CD4-positive, CD25-positive, alpha-beta regulatory T cell (primary cell): Measurements from ENCODE around the gene WDR54. TPM values are rescaled to one million over a fixed set of nuclear protein-coding genes. Genes with fewer than 3 reads are reported as not detected.
"Not testable (repeated sequence)": the region's sequence is repeated elsewhere in the genome, so short reads cannot be mapped to it uniquely, and the experiment has no call there.

Experiments used
- ATAC-seq, 2 donors: fragments of 150-1000 bp; cut with Tn5 transposase; one replicate each; pipeline ENCODE4 v1.10.0; 2021; ENCODE audit warnings: low read depth in 2 of 2, moderate number of reproducible peaks in 2 of 2, moderate library complexity in 1 of 2
- DNase-seq, 3 donors: peaks; one replicate each; pipeline versions ENCODE4 v3.0.0 to v3.0.0-alpha.2; 2012 to 2022; ENCODE audit warnings: mixed read lengths in 1 of 3
- H3K27ac ChIP-seq: one replicate; pipeline ENCODE4 v1.7.0; 2013; ENCODE audit warnings: mild to moderate bottlenecking, low read length; ENCODE audit not compliant: insufficient read depth, poor library complexity, severe bottlenecking
- H3K27me3 ChIP-seq: one replicate; pipeline ENCODE4 v1.7.0; 2013; ENCODE audit warnings: low read length; ENCODE audit not compliant: control insufficient read depth, insufficient read depth
- H3K36me3 ChIP-seq: one replicate; pipeline ENCODE4 v1.7.0; 2013; ENCODE audit warnings: mild to moderate bottlenecking, low read length, moderate library complexity; ENCODE audit not compliant: control insufficient read depth, insufficient read depth
- H3K4me1 ChIP-seq: 2 replicates; pipeline ENCODE4 v1.7.0; 2013; ENCODE audit warnings: mild to moderate bottlenecking, low read length; ENCODE audit not compliant: insufficient read depth, control insufficient read depth, poor library complexity, severe bottlenecking
- H3K4me3 ChIP-seq: one replicate; pipeline ENCODE4 v1.7.0; 2013; ENCODE audit warnings: low read depth, mild to moderate bottlenecking, low read length, moderate library complexity
- H3K9me3 ChIP-seq, 2 experiments: 1 replicate in 1 of 2; 2 replicates in 1 of 2; pipeline ENCODE4 v1.7.0; 2013; ENCODE audit warnings: low read length in 2 of 2, mild to moderate bottlenecking in 1 of 2, moderate library complexity in 1 of 2; ENCODE audit not compliant: control insufficient read depth in 2 of 2
- H3K27ac Mint-ChIP-seq, 3 donors: one replicate each; pipeline ENCODE4 v1.8.0; 2020 to 2022; ENCODE audit warnings: mild to moderate bottlenecking in 3 of 3, mixed read lengths in 3 of 3, moderate library complexity in 2 of 3
- H3K27me3 Mint-ChIP-seq: one replicate; pipeline ENCODE4 v1.8.0; 2022; ENCODE audit warnings: mild to moderate bottlenecking, mixed read lengths
- H3K36me3 Mint-ChIP-seq: one replicate; pipeline ENCODE4 v1.8.0; 2020; ENCODE audit warnings: mixed read lengths
- H3K4me1 Mint-ChIP-seq, 4 donors: one replicate each; pipeline ENCODE4 v1.8.0; 2020 to 2022; ENCODE audit warnings: mixed read lengths in 4 of 4, mild to moderate bottlenecking in 1 of 4
- H3K4me3 Mint-ChIP-seq, 4 donors: one replicate each; pipeline ENCODE4 v1.8.0; 2020 to 2022; ENCODE audit warnings: mild to moderate bottlenecking in 4 of 4, mixed read lengths in 4 of 4, moderate library complexity in 3 of 4
- H3K9me3 Mint-ChIP-seq, 7 donors: one replicate each; pipeline ENCODE4 v1.8.0; 2020 to 2022; ENCODE audit warnings: mixed read lengths in 7 of 7, mild to moderate bottlenecking in 3 of 7, moderate library complexity in 2 of 7
- polyA plus RNA-seq, 4 donors: library from polyadenylated mRNA; unstranded; fragments of 300-500 nt; fragmentation: Illumina TruSeq; gene quantifications; one replicate each; pipeline ENCODE4 v1.2.3, GENCODE V29; 2021
- total RNA-seq: library from RNA; stranded (reverse); gene quantifications from one replicate; pipeline ENCODE4 v1.2.3, GENCODE V29; 2022

Gene WDR54
- total and polyA plus RNA-seq, 5 donors from 2014 or later = 18.4 to 84.3 (median 54.1) TPM

GRCh38 chr2:74460187-74460586, 38.7 kb downstream of the WDR54 start:
- H3K4me3 ChIP-seq, DNase-seq, H3K9me3 ChIP-seq, H3K36me3 ChIP-seq, H3K27me3 ChIP-seq, H3K27ac Mint-ChIP-seq, H3K27me3 Mint-ChIP-seq, H3K27ac ChIP-seq, ATAC-seq, H3K9me3 Mint-ChIP-seq, H3K36me3 Mint-ChIP-seq: not testable (repeated sequence)
- H3K4me1 ChIP-seq = peaks cover 43% of the 10 kb centered on the region
- H3K4me3 Mint-ChIP-seq = peak overlapping the region; percentile 78 to 98 (median 96)
- peaks cover 5 to 67% (median 31%) of the 10 kb centered on the region in 4 donors for H3K4me1 Mint-ChIP-seq

- peak in 1 of 3 donors; percentile 27 for DNase-seq
- H3K4me3 ChIP-seq = no peak overlapping the region
- H3K27me3 Mint-ChIP-seq = no peaks in the 10 kb centered on the region
Measured at GRCh38 chr2:74461187-74462053, 39.9 kb downstream of the WDR54 start.

GRCh38 chr2:74462054-74462785, 40.7 kb downstream of the WDR54 start:
- Mint-ChIP-seq H3K36me3 (no peaks in the 10 kb centered on the region), H3K27me3 (no peaks in the 10 kb centered on the region), H3K9me3 (no peaks in the 10 kb centered on the region), H3K4me3 (peak overlapping the region in 2 of 4 donors; percentile 76 to 92), H3K27ac (no peak overlapping the region), H3K4me1 (peaks cover 5 to 56% (median 21%) of the 10 kb centered on the region in 4 donors)
- Histone ChIP-seq H3K4me1 (peaks cover 27% of the 10 kb centered on the region), H3K36me3 (peaks cover 6% of the 10 kb centered on the region), H3K4me3 (no peak overlapping the region), H3K27ac (no peak overlapping the region), H3K27me3 (no peaks in the 10 kb centered on the region), H3K9me3 (no peaks in the 10 kb centered on the region)
- ATAC-seq = no peak
- DNase-seq = no peak

More at GRCh38 chr2:74461187-74462053, 39.9 kb downstream of the WDR54 start:
- Mint-ChIP-seq H3K9me3 (no peaks in the 10 kb centered on the region), H3K4me1 (peaks cover 5 to 64% (median 28%) of the 10 kb centered on the region in 4 donors), H3K36me3 (peaks cover under 1% of the 10 kb centered on the region), H3K27ac (no peak overlapping the region), H3K4me3 (peak overlapping the region in 3 of 4 donors; percentile 46 to 87 (median 78))
- peaks cover 35% of the 10 kb centered on the region for H3K4me1 ChIP-seq
- no peak overlapping the region for H3K27ac ChIP-seq
- no peak for ATAC-seq
- no peaks in the 10 kb centered on the region for H3K27me3 ChIP-seq
- no peaks in the 10 kb centered on the region for H3K9me3 ChIP-seq
- H3K36me3 ChIP-seq = peaks cover 6% of the 10 kb centered on the region

GRCh38 chr2:74462786-74463105, 41.2 kb downstream of the WDR54 start:
- Histone ChIP-seq H3K4me1 (peaks cover 26% of the 10 kb centered on the region), H3K36me3 (peaks cover 6% of the 10 kb centered on the region), H3K27me3 (no peaks in the 10 kb centered on the region), H3K4me3 (no peak overlapping the region), H3K9me3 (no peaks in the 10 kb centered on the region), H3K27ac (no peak overlapping the region)
- peaks cover 5 to 53% (median 19%) of the 10 kb centered on the region in 4 donors for H3K4me1 Mint-ChIP-seq
- no peaks in the 10 kb centered on the region for H3K9me3 Mint-ChIP-seq
- no peak for ATAC-seq
- no peaks in the 10 kb centered on the region for H3K36me3 Mint-ChIP-seq
- H3K27ac Mint-ChIP-seq = no peak overlapping the region
- peak overlapping the region; percentile 76 to 96 (median 91) for H3K4me3 Mint-ChIP-seq
- DNase-seq = no peak
- no peaks in the 10 kb centered on the region for H3K27me3 Mint-ChIP-seq

- no peaks in the 10 kb centered on the region for H3K36me3 Mint-ChIP-seq
- H3K4me1 Mint-ChIP-seq = peaks cover 0 to 38% (median 13%) of the 10 kb centered on the region in 4 donors
- Histone ChIP-seq H3K36me3 (peaks cover 6% of the 10 kb centered on the region), H3K27me3 (no peaks in the 10 kb centered on the region), H3K9me3 (no peaks in the 10 kb centered on the region), H3K27ac (peak overlapping the region; percentile 79), H3K4me1 (peaks cover 16% of the 10 kb centered on the region), H3K4me3 (peak overlapping the region; percentile 53)
- H3K27ac Mint-ChIP-seq = peak overlapping the region in 2 of 3 donors; percentile 62 to 98
- H3K9me3 Mint-ChIP-seq = no peaks in the 10 kb centered on the region
- H3K27me3 Mint-ChIP-seq = no peaks in the 10 kb centered on the region
- peak overlapping the region; percentile 88 to 98 (median 97) for H3K4me3 Mint-ChIP-seq
- ATAC-seq (no peak), DNase-seq (no peak)
Measured at GRCh38 chr2:74464406-74464805, 42.9 kb downstream of the WDR54 start.

GRCh38 chr2:74470742-74471141, 49.2 kb downstream of the WDR54 start:
- H3K27me3 ChIP-seq, H3K27ac ChIP-seq, H3K9me3 ChIP-seq, DNase-seq, H3K4me3 ChIP-seq, ATAC-seq, H3K27me3 Mint-ChIP-seq, H3K9me3 Mint-ChIP-seq: not testable (repeated sequence)
- Histone ChIP-seq H3K4me1 (peaks cover 30% of the 10 kb centered on the region), H3K36me3 (peaks cover 15% of the 10 kb centered on the region)
- Mint-ChIP-seq H3K4me1 (peaks cover 5 to 32% (median 19%) of the 10 kb centered on the region in 4 donors), H3K4me3 (peak overlapping the region; percentile 69 to 83 (median 74)), H3K27ac (peak overlapping the region in 2 of 3 donors; percentile 76 to 84), H3K36me3 (peaks cover 16% of the 10 kb centered on the region)

GRCh38 chr2:74471332-74472065, 50.0 kb downstream of the WDR54 start:
- peak overlapping the region; percentile 92 for H3K27ac ChIP-seq
- Mint-ChIP-seq H3K4me3 (peak overlapping the region; percentile 92 to 98 (median 94)), H3K27me3 (peaks cover 5% of the 10 kb centered on the region), H3K4me1 (peaks cover 5 to 28% (median 15%) of the 10 kb centered on the region in 4 donors), H3K27ac (peak overlapping the region; percentile 97 to 99 (median 99)), H3K36me3 (peaks cover 16% of the 10 kb centered on the region), H3K9me3 (peaks cover 0 to 2% (median 0%) of the 10 kb centered on the region in 7 donors)
- H3K36me3 ChIP-seq = peaks cover 15% of the 10 kb centered on the region
- H3K9me3 ChIP-seq = no peaks in the 10 kb centered on the region
- DNase-seq (no peak), ATAC-seq (no peak)
- H3K27me3 ChIP-seq = no peaks in the 10 kb centered on the region
- peak overlapping the region; percentile 92 for H3K4me3 ChIP-seq
- peaks cover 26% of the 10 kb centered on the region for H3K4me1 ChIP-seq
